MM.1S (cell line): ENCODE data around the gene POGK.

Experiments
- EZH2 ChIP-seq: fragments of 300-600 bp; sonication (generic); optimal IDR thresholded peaks from 2 replicates; pipeline ENCODE3; 2017; ENCODE audit warnings: low read depth, mild to moderate bottlenecking, antibody characterized with exemption, low read length, mixed read lengths
- TF ChIP-seq, protein P1 (sequence below): fragments of 300-600 bp; sonication (generic); IDR thresholded peaks from 2 replicates; pipeline ENCODE4 v1.5.1; 2016; ENCODE audit warnings: antibody characterized with exemption, low read length, mixed read lengths

- TF ChIP-seq, protein P1, sequence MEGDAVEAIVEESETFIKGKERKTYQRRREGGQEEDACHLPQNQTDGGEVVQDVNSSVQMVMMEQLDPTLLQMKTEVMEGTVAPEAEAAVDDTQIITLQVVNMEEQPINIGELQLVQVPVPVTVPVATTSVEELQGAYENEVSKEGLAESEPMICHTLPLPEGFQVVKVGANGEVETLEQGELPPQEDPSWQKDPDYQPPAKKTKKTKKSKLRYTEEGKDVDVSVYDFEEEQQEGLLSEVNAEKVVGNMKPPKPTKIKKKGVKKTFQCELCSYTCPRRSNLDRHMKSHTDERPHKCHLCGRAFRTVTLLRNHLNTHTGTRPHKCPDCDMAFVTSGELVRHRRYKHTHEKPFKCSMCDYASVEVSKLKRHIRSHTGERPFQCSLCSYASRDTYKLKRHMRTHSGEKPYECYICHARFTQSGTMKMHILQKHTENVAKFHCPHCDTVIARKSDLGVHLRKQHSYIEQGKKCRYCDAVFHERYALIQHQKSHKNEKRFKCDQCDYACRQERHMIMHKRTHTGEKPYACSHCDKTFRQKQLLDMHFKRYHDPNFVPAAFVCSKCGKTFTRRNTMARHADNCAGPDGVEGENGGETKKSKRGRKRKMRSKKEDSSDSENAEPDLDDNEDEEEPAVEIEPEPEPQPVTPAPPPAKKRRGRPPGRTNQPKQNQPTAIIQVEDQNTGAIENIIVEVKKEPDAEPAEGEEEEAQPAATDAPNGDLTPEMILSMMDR, result no peak
- no peak for TF ChIP-seq EZH2
Observed at GRCh38 chr1:166813508-166814223, 25.6 kb upstream of the POGK start.
